Activated T-cell treated with anti-CD3 and anti-CD28 coated beads for 4 hours (primary cell): ENCODE results near the gene ALAS1.
"Not testable (repeated sequence)": the region's sequence is repeated elsewhere in the genome, so short reads cannot be mapped to it uniquely, and the experiment has no call there.

Source experiments
- DNase-seq: peaks from one replicate; pipeline ENCODE4 v3.0.0-alpha.2; 2020

The ALAS1 gene

DNA sequence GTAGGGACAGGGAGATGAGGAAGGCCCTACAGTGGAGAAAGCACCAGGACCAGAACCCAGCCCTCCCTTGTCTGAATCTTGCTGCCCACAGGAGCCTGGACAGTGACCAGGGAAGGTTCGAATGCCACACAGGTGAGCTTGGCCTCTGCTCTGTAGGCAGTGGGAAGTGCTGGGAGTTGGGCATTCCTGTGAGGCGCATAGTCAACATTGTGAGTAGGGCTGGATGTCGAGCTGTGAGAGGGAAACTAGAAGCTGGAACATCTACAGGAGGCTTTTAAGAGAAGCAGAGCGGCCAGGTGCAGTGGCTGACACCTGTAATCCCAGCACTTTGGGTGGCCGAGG is 20.3 kb upstream of the ALAS1 start:
- no peak for DNase-seq

DNA sequence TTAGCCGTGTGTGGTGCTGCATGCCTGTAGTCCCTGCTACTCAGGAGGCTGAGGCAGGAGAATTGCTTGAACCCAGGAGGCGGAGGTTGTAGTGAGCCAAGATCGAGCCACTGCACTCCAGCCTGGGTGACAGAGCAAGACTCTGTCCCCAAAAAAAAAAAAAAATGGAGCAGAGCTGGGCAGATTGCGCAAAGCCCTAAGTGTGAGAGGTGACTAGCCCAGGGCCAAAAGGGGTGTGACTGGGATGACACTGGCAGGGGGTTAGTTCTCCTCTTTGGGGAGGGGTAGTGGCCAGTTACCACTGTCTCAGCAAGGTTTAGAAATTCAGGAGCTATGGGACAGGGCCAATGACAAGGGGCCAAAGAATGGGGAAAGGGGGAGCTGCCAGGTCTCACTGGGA is 19.8 kb upstream of the ALAS1 start:
- DNase-seq = not testable (repeated sequence)

DNA sequence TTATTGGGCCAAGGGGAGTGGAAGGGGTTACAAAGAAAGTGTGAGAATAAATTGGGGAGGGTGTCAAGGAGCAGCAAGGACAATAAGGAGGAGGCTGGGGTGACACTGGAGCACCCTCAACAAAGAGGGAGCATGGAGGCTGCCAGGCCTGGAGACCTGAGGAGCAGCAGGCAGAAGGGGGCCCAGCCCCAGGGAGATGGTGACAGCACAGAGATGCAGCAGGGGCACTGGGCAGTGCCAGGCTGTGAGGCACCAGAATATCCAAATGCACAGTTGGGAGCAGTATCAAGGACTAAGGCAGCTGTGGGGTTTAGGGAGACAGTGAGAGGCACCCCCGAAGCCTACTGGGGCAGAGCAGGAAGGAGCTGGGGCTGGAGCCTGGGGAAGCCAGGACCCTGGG is 19.4 kb upstream of the ALAS1 start:
- DNase-seq = no peak

DNA sequence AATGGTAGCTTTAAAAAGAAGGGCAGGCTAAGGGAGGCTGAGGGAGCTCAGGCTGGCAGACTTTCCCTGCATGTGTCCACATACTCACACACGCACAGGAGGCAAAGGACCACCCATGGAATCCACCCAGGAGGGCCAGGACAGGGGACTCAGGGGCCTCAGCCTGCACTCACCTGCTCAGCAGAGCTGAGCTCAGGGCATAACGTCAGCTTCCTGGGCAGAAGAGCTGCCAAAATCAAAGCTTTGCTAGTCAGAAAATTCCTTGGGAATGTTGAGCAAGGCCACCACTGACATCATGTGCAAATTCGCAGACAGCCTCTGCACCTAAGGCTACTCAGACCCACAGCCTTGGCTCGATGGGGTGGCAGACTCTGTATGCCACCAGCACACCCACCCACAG is 16.4 kb upstream of the ALAS1 start:
- no peak for DNase-seq

DNA sequence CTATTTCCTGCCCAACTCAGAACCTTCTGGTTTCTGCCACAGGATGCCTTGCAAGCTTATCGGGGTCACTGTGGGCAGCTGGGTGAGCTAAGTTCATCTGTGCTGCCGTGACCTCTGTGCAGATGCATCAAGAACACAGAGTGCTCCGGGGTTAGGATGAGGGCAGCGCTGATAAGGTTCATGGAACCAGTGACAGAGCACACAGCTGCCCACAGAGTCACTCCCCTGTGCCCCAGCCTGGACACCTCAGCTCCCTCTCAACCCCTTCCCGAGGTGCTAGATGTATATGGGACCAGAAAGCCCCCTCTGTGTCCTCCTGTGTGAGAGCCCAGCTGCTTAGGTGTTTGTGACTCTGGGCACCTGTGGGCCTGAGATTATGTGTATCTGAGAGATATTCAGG is 15.8 kb upstream of the ALAS1 start:
- DNase-seq = no peak

DNA sequence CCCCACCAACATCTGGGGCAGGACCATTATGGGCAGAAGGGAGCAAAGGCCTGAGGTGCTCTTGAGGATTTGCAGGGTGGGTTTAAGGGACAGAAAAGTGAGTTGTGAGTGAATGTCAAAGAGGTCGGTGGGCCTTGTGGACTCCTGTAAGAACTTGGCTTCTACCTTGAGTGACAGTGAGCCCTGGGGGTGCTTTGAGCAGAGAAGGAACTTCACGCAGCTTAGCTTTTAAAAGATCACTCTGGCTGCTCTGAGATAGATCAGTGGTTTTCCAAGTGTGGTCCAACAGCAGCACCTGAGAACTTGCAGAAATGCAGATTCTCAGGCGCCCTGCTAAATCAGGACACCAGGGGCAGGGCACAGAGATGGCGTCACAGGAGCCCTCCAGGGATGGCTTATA is 15.3 kb upstream of the ALAS1 start:
- DNase-seq = no peak

DNA sequence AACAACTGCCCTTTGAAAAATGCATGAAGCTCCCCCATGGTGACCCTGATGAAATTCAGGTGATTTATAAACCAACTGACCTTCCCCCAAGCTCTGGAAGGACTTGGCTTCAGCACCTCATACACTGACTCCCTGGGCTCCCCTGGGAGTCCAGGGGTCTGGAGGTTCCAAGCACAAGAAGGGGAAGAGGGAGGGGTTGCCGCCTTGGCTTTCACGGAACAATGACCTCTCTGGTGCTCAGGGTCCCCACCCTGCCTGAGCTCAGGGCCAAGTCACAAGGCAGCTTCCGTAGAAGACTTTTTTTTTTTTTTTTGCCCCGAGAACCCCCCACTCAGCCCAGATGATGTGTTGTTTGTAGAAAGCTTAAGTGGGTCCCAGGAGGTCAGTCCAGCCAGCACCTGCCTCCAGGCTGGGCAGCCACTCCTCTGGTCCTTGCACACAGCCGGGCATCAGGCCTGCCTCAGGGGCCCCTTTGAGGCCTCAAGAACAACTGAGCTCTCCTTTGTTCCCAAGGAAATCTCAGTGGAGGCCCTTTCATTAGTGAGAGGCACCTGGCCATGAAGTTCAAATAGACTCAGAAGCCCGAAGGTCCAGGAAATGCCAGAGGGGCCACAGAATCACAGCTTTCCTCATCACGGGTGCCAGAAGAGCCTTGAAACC is 14.0 kb upstream of the ALAS1 start:
- no peak for DNase-seq

DNA sequence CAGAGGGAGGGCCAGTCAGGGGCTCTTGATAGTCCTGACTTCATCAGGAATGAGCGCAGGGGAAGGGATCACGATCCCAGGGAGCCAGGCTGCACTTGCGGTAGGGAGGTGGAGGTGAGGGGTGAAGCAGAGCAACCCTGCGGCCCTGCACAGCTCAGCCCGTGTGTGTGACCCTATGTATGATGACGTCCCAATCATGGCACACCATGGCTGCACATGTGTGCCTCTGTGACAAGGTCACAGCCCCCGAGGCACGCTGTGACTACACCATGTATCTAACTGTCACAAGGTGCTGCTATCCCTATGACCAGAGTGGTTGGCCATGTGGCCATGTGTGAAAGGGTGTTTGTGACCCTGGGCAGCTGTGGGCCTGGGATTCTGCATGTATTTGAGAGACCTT is 13.3 kb upstream of the ALAS1 start:
- DNase-seq = no peak

DNA sequence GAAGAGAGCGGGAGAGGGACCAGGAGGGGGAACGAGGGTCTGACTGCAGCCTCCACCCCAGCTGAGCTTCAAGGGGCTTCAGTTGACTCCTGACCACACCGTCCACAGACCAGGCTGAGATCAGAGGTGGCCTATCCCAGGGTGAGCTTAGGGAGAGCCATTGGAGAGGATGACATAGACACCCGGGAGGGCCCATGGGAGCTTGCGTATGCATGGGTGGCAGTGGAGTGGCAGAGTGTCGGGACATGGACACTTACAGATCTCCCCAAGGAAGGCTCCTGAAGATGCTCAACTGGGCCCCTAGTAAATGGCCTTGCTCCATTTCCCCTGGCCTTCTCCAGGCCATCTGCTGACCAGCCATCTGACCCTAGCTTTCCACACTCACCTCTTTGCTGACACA is 12.6 kb upstream of the ALAS1 start:
- no peak for DNase-seq

DNA sequence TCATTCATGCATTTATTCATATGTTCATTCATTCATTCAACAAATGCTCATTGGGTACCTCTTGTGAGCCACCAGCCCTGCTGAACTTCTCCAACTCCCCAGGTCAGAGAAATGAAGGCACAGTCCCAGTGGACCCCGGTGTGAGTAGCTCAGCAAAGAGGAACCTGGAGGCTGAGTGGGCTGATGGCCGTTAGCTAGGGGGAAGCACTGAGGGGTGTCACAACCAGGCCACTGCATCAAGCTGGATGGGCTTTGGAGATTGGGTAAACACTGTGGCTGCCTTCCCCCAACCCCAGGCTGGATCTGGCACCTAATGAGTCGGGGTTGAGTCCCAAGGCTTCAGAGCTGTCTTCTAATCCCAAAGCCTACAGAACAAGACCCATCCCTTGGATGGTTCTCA is 12.1 kb upstream of the ALAS1 start:
- no peak for DNase-seq

DNA sequence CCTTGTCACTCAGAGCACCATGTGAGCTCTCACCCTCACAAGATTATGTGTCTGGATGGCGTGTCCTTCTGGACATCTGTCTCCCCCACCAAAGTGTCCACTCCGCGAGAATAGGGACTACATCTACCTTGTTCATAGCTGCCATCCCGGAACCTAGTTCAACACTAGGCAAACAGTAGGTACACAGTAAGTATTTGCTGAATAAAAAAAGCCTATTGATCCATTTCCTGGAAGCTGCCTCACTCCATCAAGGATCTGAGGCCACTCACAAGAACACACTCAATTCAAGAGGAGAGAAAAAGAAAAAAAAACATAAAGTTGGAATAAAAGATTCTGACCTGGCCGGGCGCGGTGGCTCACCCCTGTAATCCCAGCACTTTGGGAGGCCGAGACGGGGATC is 11.2 kb upstream of the ALAS1 start:
- DNase-seq = no peak

DNA sequence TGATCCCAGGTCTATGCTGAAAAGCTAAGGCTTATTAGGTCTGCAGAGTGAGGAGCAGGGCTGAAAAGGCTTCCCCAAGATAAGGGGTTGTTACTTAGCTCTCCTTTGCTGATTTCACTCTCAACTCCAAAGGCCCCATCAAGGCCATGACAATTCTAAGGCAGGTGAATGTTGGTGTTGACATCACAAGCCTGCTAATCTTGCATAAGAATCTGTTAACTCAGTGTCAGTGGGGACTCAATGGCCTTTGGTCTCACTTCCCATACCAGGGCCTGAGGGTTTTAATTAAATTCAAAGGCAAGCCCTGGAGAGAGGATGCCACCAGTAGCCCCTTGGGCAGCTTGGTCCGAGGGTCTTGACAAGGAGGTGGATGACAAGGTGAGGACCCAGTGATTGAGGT is 9.4 kb upstream of the ALAS1 start:
- DNase-seq = no peak

DNA sequence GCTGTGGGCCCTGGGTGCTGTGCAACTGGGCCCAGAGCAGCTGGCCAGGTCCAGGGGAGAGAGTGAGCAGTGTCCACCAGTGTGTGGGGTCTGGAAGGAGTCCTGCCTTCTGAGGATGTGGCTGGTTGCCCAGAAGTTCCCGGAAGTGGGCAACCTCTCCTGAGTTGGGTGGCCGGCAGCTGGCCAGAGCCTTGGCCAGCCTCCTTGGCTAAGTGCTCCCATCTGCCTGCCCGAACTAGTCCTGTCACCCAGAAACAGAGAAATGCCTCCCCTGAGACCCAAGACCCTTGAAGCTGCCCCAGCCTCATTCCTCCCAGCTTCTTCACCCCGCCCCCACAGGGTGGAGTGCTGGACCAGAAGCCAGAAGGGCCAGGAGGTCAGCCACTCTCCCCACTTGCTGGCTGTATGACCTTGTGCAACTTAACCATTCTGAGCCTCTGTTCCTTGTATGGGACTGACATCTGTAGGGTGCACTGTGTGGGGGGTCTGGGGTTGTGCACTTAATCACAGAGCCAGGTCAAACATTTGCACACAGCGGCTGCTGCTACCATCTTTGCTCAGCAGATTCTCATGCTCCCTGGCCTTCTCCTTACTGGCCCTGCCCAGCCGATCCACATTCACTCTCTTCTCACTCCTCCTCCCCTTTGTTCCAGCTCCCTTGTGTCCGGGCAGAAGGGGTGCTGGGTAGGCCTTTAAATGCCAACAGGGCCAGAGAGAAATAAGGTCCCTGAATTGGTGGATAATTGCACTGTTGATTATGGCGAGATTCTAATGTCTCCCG is 7.5 kb upstream of the ALAS1 start:
- DNase-seq = no peak

DNA sequence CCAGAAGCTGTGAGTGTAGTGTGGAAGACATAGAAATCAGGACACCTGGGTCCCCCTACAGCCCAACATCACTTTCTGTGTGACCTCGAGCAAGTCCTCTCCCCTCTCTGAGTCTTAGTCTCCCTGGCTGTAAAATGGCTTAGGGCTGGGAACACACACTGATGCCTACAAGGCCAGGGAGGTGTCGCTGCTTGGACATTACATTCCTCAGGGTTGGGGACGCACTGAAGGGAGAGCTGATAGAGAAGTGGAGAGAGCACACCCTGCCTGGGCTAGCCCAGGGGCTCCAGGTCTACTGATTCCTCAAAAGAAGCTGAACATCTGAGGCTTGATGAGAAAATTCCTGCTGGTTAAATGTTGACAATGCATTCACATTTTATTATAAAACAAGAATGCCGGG is 6.3 kb upstream of the ALAS1 start:
- no peak for DNase-seq

DNA sequence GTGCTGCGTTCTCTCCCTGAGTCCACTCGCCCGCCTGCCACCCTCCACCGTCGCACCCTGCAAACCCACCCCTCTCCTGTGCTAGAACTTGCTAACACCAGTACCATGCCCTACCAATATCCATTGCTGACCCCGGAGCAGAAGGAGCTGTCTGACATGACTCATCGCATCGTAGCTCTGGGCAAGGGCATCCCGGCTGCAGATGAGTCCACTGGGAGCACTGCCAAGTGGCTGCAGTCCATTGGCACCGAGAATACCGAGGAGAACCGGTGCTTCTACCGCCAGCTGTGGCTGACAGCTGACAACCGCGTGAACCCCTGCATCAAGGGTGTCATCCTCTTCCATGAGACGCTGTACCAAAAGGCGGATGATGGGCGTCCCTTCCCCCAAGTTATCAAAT is 4.9 kb upstream of the ALAS1 start:
- DNase-seq = no peak

DNA sequence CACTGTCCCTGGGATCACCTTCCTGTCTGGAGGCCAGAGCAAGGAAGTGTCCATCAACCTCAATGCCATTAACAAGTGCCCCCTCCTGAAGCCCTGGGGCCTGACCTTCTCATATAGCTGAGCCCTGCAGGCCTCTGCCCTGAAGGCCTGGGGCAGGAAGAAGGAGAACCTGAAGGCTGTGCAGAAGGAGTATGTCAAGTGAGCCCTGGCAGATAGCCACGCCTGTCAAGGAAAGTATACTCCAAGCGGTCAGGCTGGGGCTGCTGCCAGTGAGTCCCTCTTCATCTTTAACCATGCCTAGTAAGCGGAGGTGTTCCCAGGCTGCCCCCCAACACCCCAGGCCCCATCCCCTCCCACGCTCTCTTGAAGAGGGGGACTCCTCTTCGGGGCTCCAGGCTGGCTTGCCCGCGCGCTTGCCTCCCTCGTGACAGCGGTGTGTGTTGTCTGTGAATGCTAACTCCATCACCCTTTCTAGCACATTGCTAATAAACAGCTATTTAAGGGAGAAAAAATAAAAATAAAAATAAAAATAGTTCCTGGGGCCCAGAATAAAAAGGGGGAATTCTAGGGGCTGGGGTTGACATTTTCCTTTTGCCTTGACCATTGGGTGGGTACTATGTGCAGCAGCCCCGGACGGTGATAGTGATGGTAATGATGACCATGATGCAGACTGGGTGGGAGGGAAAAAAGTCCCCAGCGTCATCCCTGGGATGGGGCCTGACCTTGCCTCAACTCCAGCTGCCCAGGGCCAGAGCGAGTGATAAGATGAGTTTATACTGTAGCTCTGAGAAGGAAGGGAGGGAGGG is 3.3 kb upstream of the ALAS1 start:
- DNase-seq = no peak

DNA sequence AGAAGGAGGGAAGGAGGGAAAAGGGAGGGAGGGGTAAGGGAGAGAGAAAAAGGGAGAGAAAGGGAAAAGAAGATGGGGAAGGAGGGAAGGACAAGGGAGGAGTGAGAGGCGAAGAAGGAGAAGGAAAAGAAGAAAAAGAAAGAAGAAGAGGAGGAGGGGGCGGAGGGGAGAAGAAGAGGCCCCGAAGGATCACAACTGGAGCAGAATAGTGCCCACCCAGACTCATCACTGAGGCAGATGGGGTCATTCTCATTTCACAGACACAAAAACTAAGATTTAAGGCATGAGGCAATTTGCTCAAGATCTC is 2.7 kb upstream of the ALAS1 start:
- no peak for DNase-seq

DNA sequence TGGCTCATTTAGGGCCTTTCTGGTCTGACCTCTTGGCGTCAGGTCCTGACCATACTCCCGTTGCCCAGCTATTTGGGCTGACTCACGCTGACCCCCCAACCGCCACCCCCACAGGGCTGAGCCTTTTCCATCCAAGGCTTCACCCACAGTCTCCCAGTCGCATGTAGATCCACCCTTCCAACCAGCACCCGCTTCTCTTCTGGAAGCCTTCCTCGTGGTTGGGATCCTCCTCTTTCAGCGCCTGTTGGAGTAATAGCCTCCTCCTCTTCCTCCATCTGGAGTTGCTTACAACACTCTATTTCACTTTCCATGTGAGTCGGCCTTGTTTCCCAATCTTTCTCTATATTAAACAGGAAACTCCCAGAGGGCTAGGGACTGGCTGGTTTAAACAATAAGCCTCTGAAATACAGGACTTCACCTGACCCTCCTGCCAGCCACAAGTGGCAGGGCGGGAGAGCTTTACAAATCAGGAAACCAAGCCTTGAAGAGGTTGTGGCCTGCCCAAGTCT is 2.1 kb upstream of the ALAS1 start:
- no peak for DNase-seq

DNA sequence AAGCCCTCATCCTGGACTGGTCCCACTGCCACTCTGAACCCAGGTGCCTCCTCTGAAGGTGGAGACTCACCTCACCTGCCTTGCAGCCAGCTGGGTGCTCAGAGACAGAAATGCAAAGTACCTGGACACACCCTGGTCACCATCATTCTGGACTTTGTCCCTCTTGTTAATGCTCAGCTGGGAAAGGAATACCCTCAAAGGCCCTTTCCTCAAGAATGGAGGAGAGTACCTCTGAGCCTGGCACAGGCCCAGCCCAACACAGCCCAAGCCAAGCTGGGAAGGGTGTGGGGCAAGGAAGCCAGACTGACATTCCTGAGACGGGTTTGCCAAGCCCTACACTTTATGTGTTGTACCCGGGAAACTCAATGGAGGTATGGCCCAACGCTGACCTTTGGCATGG is 983 bp upstream of the ALAS1 start:
- no peak for DNase-seq

DNA sequence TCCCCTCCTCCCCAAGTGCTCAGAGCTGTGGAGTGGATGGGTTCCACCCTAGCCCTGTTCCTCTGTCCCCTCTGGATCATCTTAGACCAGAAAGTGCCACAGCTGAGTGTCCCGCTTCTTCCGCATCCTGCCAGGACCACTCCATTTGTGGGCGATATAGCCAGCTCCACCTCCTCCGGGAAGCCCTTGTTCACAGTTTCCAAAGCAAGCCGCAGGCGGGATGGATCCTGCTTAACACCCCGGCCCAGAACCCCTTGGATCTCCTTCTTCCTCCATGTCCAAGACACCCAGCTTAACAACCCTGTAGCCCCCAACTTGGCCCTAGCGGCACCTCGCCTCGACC is 490 bp upstream of the ALAS1 start:
- DNase-seq = no peak

DNA sequence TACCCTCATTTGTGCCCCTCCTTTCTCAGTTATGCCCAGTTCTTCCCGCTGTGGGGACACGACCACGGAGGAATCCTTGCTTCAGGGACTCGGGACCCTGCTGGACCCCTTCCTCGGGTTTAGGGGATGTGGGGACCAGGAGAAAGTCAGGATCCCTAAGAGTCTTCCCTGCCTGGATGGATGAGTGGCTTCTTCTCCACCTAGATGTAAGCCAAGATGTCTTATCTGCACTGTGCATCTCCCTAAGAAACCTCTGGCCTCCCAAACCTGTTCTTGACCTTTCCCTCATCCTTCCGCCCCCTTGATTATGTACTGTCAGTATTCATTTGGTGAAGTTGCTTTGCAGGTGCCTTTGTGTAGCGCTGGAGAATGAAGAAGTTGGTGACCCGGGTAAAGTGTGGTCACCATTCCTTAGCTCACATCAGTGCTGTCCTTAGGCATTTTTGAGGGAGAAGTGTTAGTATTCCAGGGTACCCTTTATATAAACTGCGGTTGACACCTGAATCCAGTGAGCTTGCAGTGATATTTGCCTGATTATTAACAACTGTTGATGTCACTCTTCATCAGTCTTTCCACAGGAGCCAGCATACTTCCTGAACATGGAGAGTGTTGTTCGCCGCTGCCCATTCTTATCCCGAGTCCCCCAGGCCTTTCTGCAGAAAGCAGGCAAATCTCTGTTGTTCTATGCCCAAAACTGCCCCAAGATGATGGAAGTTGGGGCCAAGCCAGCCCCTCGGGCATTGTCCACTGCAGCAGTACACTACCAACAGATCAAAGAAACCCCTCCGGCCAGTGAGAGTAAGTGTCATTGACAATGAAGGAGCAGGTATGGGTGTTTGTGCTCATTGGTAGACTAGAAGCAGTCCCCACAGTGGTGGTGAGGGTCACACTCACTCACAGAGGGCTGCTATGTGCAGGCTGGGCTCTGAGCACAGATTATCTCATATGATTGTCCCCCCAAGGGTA is 966 bp downstream of the ALAS1 start:
- no peak for DNase-seq

DNA sequence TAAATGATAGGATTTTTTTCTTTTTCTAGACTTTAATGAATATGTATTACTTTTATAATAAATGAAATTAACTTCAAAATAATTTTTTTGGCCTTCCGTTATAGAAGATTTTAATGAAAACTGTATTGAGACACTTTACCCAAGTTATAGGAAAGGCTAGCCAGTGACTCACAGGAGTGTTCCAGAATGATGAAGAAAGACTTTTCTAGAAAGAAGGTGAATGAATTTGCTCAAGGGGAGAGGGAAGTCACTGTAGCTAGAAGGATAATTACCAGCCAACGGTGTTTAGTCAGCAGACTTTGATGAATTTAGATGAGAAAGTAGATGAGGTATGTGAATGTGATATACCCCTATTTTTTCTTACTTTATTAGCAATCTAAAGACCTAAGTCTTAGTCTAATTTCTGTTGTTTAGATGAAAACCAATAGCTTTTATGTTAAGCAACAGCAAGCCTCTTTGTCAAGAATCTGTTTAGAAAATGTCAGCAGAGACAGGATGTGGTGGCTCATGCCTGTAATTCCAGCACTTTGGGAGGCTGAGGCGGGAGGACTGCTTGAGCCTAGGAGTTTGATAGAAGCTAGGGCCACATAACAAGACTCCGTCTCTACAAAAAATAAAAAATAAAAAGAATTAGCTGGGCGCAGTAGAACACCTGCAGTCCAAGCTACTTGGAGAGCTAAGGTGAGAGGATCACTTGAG is 3.2 kb downstream of the ALAS1 start:
- DNase-seq = no peak
